Measurements from ENCODE around the gene MALSU1.

GRCh38 chr7:23353172-23353571 is 54.0 kb downstream of the MALSU1 start:
- TF ChIP-seq CTCF (conservative IDR thresholded peaks at IDR 0.05; ENCODE audit: low read depth, low read length) (no peak), EZH2 (IDR thresholded peaks at IDR 0.05; ENCODE audit: borderline replicate concordance, low read depth, low read length, poor library complexity, severe bottlenecking) (no peak)

Measured in A673 (cell line).